ENCODE results near the gene CBX8. TPM values are rescaled to one million over a fixed set of nuclear protein-coding genes. Genes with fewer than 3 reads are reported as not detected.

The CBX8 gene
- polyA plus RNA-seq, 2 of the 4 experiments (the other 2 are of a cell fraction): 1.5 to 13.1 TPM

GRCh38 chr17:79818026-79818758 is 21.3 kb upstream of the CBX8 start:
- ChIA-PET CTCF (interaction anchor here (0.7 to 39.8 kb wide), 10 partner anchors 2 to 174 kb away, joined by 3 to 1281 read pairs (median 5); partner anchors contain the start of genes CBX4 and CBX8), POLR2A (interaction anchor here (0.6 to 2.4 kb wide), 4 partner anchors 19 to 27 kb away, joined by 3 to 12 read pairs (median 7); partner anchors contain the start of genes CBX4 and CBX8)
- TF ChIP-seq EHF (CRISPR knock-in tag; IDR thresholded peaks at IDR 0.05): no peak
- no peak for TF ChIP-seq CBX2 (IDR thresholded peaks at IDR 0.05; ENCODE audit: borderline replicate concordance, low read depth)
- no peak for TF ChIP-seq SREBF2 (IDR thresholded peaks at IDR 0.05)
- no peak for TF ChIP-seq TP53 (CRISPR knock-in tag; IDR thresholded peaks at IDR 0.05)
- no peak for TF ChIP-seq EP300 (IDR thresholded peaks at IDR 0.05)
- no peak for TF ChIP-seq E2F6 (IDR thresholded peaks at IDR 0.05; ENCODE audit: borderline replicate concordance, low read depth)
- no peak for TF ChIP-seq CHD4 (IDR thresholded peaks at IDR 0.05; ENCODE audit: borderline replicate concordance)
- FAIRE-seq (no peak), DNase-seq (ENCODE audit: low read depth in 1 of 2, low spot score in 1 of 2) (no peak), ATAC-seq (no peak)
- no peaks in the 10 kb centered on the region for H3K9me3 ChIP-seq
- peaks cover 6% of the 10 kb centered on the region for H3K4me1 ChIP-seq
- no peak overlapping the region for H3K27ac ChIP-seq
- WGBS (ENCODE audit: missing lambda C conversion rate): 90% methylated on average over 11 of the region's 12 CpGs
- H3K4me3 ChIP-seq: no peak overlapping the region
- no peak overlapping the region for H3K4me2 ChIP-seq

- Histone ChIP-seq H3K4me1 (peaks cover 23% of the 10 kb centered on the region), H3K9me3 (no peaks in the 10 kb centered on the region), H3K27ac (no peak overlapping the region), H3K4me3 (no peak overlapping the region), H3K4me2 (no peak overlapping the region)
- CTCF ChIA-PET: interaction anchor here (0.6 to 39.8 kb wide), 5 partner anchors 4 to 104 kb away, joined by 3 to 1281 read pairs (median 238); partner anchors contain the start of genes CBX4 and CBX8
- DNase-seq (ENCODE audit: low read depth in 1 of 2, low spot score in 1 of 2) (no peak), ATAC-seq (no peak), FAIRE-seq (no peak)
- POLR2A ChIA-PET: no interaction called here
- TF ChIP-seq HDAC2 (IDR thresholded peaks at IDR 0.05) (no peak), PBX3 (IDR thresholded peaks at IDR 0.05) (no peak), KDM5A (IDR thresholded peaks at IDR 0.05) (no peak), ELK1 (IDR thresholded peaks at IDR 0.05; ENCODE audit: low read depth, low read length) (no peak), ZC3H11A (IDR thresholded peaks at IDR 0.05) (no peak), MAZ (IDR thresholded peaks at IDR 0.05; ENCODE audit: borderline replicate concordance, low read depth, low read length) (no peak), RAD21 (conservative IDR thresholded peaks at IDR 0.05 in 1 of 2, IDR thresholded peaks at IDR 0.05 in 1 of 2) (no peak)
- WGBS (ENCODE audit: missing lambda C conversion rate): 96% methylated on average over 41 of the region's 41 CpGs
Observed at GRCh38 chr17:79815836-79816461, 19.1 kb upstream of the CBX8 start.

GRCh38 chr17:79814974-79815835 is 18.3 kb upstream of the CBX8 start:
- no peak overlapping the region for H3K27ac ChIP-seq
- peaks cover 29% of the 10 kb centered on the region for H3K4me1 ChIP-seq
- DNase-seq (ENCODE audit: low read depth in 1 of 2, low spot score in 1 of 2) (no peak), FAIRE-seq (no peak), ATAC-seq (no peak)
- no peak overlapping the region for H3K4me2 ChIP-seq
- ChIA-PET POLR2A (no interaction called here), CTCF (interaction anchor here (0.6 to 39.8 kb wide), 6 partner anchors 5 to 104 kb away, joined by 3 to 1281 read pairs (median 122); partner anchors contain the start of genes CBX4 and CBX8)
- TF ChIP-seq USF2 (IDR thresholded peaks at IDR 0.05) (no peak), E2F6 (IDR thresholded peaks at IDR 0.05; ENCODE audit: borderline replicate concordance, low read depth) (no peak), RAD21 (conservative IDR thresholded peaks at IDR 0.05 in 1 of 2, IDR thresholded peaks at IDR 0.05 in 1 of 2) (no peak), JUNB (IDR thresholded peaks at IDR 0.05) (no peak), CTCF (IDR thresholded peaks at IDR 0.05) (no peak)
- WGBS (ENCODE audit: missing lambda C conversion rate): 97% methylated on average over 75 of the region's 96 CpGs
- no peaks in the 10 kb centered on the region for H3K9me3 ChIP-seq
- H3K4me3 ChIP-seq: no peak overlapping the region
